Natural killer cell (primary cell): ENCODE data around the gene CDC14A. TPM values are rescaled to one million over a fixed set of nuclear protein-coding genes. Genes with fewer than 3 reads are reported as not detected.

Experiments
- ATAC-seq, 3 donors: fragments of 150-1000 bp in 2 of 3; fragments of 200-7000 bp in 1 of 3; cut with Tn5 transposase; 1 replicate in 1 of 3; 2 replicates in 2 of 3; pipeline ENCODE4 v1.10.0; 2021; ENCODE audit warnings: mild to moderate bottlenecking in 2 of 3, moderate library complexity in 2 of 3
- DNase-seq, 2 donors: peaks; one replicate each; pipeline versions ENCODE4 v3.0.0 to v3.0.0-alpha.2; 2013 to 2021; ENCODE audit warnings: mixed read lengths in 1 of 2
- H3K27ac ChIP-seq: one replicate; pipeline ENCODE4 v1.5.1; 2013; ENCODE audit warnings: mild to moderate bottlenecking, low read length
- H3K27me3 ChIP-seq: one replicate; pipeline ENCODE4 v1.6.1; 2013; ENCODE audit warnings: low read length; ENCODE audit not compliant: control insufficient read depth, insufficient read depth
- H3K36me3 ChIP-seq: one replicate; pipeline ENCODE4 v1.6.1; 2013; ENCODE audit warnings: low read length; ENCODE audit not compliant: control insufficient read depth, insufficient read depth
- H3K4me1 ChIP-seq: one replicate; pipeline ENCODE4 v1.6.1; 2013; ENCODE audit warnings: low read length; ENCODE audit not compliant: control insufficient read depth, insufficient read depth
- H3K4me3 ChIP-seq: one replicate; pipeline ENCODE4 v1.5.1; 2013; ENCODE audit warnings: low read length
- H3K9me3 ChIP-seq: one replicate; pipeline ENCODE4 v1.6.1; 2013; ENCODE audit warnings: low read length; ENCODE audit not compliant: control insufficient read depth, insufficient read depth
- H3K27ac Mint-ChIP-seq, 2 donors: one replicate each; pipeline ENCODE4 v1.8.0; 2022; ENCODE audit warnings: mild to moderate bottlenecking in 2 of 2, mixed read lengths in 2 of 2, moderate library complexity in 1 of 2
- H3K27me3 Mint-ChIP-seq, 2 donors: one replicate each; pipeline ENCODE4 v1.8.0; 2022; ENCODE audit warnings: low read depth in 2 of 2, mixed read lengths in 2 of 2
- H3K36me3 Mint-ChIP-seq: one replicate; pipeline ENCODE4 v1.8.0; 2022; ENCODE audit warnings: mixed read lengths
- H3K4me1 Mint-ChIP-seq, 2 donors: one replicate each; pipeline ENCODE4 v1.8.0; 2022; ENCODE audit warnings: mixed read lengths in 2 of 2
- H3K4me3 Mint-ChIP-seq: one replicate; pipeline ENCODE4 v1.8.0; 2022; ENCODE audit warnings: mild to moderate bottlenecking, moderate library complexity, mixed read lengths
- H3K9me3 Mint-ChIP-seq, 2 donors: one replicate each; pipeline ENCODE4 v1.8.0; 2022; ENCODE audit warnings: mixed read lengths in 2 of 2
- WGBS: methylation state at CpG from one replicate; pipeline ENCODE4 v1.1.7; 2013; ENCODE audit warnings: missing lambda C conversion rate; ENCODE audit not compliant: insufficient coverage; 5-methylcytosine and 5-hydroxymethylcytosine counted together
- intact Hi-C: fragments of 100-400 bp; cut with micrococcal nuclease; formaldehyde crosslinking; loops from one replicate; pipeline ENCODE4 v1.14.2; 2022
- total RNA-seq, 4 donors: library from RNA; stranded (reverse); fragments of 120-200 nt in 1 of 4; gene quantifications; one replicate each; pipeline versions ENCODE4 v1.2.3 to v1.2.4, GENCODE V29; 2013 to 2022
- TF ChIP-seq, protein P1 (sequence below): fragments of 200-600 bp; IDR thresholded peaks from one replicate; pipeline ENCODE4 v1.8.0; 2022; ENCODE audit warnings: antibody characterized with exemption

Gene CDC14A
- total RNA-seq, 3 donors from 2014 or later (not counting 1 experiment from before 2014, with no cell fraction given), result 59.6 to 63.8 (median 60.1) TPM

- H3K4me1 Mint-ChIP-seq, result peaks cover 6 to 15% of the 10 kb centered on the region in 2 donors
- ATAC-seq, result no peak
Observed at GRCh38 chr1:100476735-100477290, 124.5 kb downstream of the CDC14A start.

DNA sequence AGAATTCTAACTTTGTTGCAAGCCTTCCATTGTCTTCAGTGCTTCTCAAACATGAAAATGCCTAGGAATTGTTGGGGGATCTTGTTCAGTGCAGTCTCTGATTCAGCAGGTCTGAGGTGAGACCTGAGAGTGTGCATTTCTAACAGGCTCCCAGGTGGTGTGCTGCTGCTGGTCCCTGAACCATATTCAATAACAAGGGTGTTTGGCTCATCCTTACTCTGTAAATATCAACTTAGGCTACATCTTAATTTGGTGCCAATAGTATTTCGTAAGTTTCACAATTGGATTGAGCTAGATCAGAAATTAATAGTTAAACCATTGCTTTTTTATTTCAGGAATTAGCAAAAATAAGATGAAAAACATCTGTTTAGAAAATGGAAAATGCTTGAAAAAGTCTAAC is 126.5 kb downstream of the CDC14A start:
- no peak for DNase-seq
- Mint-ChIP-seq H3K27ac (no peak overlapping the region), H3K4me1 (peaks cover 6 to 13% of the 10 kb centered on the region in 2 donors), H3K9me3 (no peaks in the 10 kb centered on the region), H3K36me3 (no peaks in the 10 kb centered on the region), H3K4me3 (no peak overlapping the region), H3K27me3 (no peaks in the 10 kb centered on the region)
- no peak overlapping the region for H3K4me3 ChIP-seq
- no peaks in the 10 kb centered on the region for H3K27me3 ChIP-seq
- TF ChIP-seq, protein P1, sequence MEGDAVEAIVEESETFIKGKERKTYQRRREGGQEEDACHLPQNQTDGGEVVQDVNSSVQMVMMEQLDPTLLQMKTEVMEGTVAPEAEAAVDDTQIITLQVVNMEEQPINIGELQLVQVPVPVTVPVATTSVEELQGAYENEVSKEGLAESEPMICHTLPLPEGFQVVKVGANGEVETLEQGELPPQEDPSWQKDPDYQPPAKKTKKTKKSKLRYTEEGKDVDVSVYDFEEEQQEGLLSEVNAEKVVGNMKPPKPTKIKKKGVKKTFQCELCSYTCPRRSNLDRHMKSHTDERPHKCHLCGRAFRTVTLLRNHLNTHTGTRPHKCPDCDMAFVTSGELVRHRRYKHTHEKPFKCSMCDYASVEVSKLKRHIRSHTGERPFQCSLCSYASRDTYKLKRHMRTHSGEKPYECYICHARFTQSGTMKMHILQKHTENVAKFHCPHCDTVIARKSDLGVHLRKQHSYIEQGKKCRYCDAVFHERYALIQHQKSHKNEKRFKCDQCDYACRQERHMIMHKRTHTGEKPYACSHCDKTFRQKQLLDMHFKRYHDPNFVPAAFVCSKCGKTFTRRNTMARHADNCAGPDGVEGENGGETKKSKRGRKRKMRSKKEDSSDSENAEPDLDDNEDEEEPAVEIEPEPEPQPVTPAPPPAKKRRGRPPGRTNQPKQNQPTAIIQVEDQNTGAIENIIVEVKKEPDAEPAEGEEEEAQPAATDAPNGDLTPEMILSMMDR, result no peak
- H3K36me3 ChIP-seq, result peaks cover 28% of the 10 kb centered on the region
- intact Hi-C loops, result no loop called here
- ATAC-seq, result no peak
- H3K9me3 ChIP-seq, result no peaks in the 10 kb centered on the region
- H3K4me1 ChIP-seq, result no peaks in the 10 kb centered on the region
- no peak overlapping the region for H3K27ac ChIP-seq
- WGBS, result 100% methylated on average over 1 of the region's 1 CpG

More at GRCh38 chr1:100476735-100477290, 124.5 kb downstream of the CDC14A start:
- Mint-ChIP-seq H3K36me3 (no peaks in the 10 kb centered on the region), H3K9me3 (no peaks in the 10 kb centered on the region), H3K27me3 (no peaks in the 10 kb centered on the region), H3K27ac (no peak overlapping the region), H3K4me3 (no peak overlapping the region)
- DNase-seq, result no peak
- peaks cover 34% of the 10 kb centered on the region for H3K36me3 ChIP-seq
- TF ChIP-seq, protein P1, result no peak
- no peaks in the 10 kb centered on the region for H3K27me3 ChIP-seq
- intact Hi-C loops, result no loop called here
- H3K4me1 ChIP-seq, result no peaks in the 10 kb centered on the region
- 90% methylated on average over 3 of the region's 4 CpGs for WGBS
- H3K9me3 ChIP-seq, result no peaks in the 10 kb centered on the region
- no peak overlapping the region for H3K27ac ChIP-seq
- H3K4me3 ChIP-seq, result no peak overlapping the region

DNA sequence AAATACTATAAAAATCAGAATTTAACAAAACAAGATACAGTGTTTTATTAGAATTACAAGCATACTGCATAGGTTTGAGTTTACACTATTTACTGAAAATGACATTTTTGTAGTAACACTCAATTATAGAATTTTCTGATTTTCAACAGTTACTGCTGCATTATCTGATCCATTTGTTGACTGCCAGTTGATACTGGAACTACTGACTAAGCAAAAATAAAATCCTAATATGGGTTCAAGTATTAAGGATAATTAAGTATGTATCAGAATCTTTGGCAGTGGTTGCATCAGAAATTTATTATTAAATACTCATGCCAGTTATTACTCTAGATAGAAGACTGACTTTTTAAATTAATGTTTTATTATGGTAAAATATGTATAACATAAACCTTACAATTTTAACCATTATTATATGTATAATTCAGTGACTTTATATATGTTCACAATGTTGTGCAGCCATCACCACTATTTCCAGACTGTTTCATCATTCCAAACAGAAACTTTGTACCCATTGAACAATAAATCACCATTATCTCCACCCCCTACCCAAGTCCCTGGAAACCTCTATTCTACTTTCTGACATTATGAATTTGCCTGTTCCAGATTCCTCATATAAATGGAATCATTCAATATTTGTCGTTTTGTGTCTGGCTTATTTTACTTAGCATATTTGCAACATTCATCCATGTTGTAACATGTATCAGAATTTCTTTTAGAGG is 127.5 kb downstream of the CDC14A start:
- H3K4me3 Mint-ChIP-seq, result no peak overlapping the region
- Histone ChIP-seq H3K4me3 (no peak overlapping the region), H3K4me1 (no peaks in the 10 kb centered on the region), H3K27ac (no peak overlapping the region), H3K27me3 (no peaks in the 10 kb centered on the region), H3K36me3 (peaks cover 33% of the 10 kb centered on the region), H3K9me3 (no peaks in the 10 kb centered on the region)
- peaks cover 6 to 10% of the 10 kb centered on the region in 2 donors for H3K4me1 Mint-ChIP-seq
- no peaks in the 10 kb centered on the region for H3K36me3 Mint-ChIP-seq
- ATAC-seq (no peak), DNase-seq (no peak)
- intact Hi-C loops, result no loop called here
- TF ChIP-seq, protein P1, result no peak
- no CpG with 5 or more reads among the region's 1 CpG for WGBS
- H3K27me3 Mint-ChIP-seq, result no peaks in the 10 kb centered on the region
- no peak overlapping the region for H3K27ac Mint-ChIP-seq
- H3K9me3 Mint-ChIP-seq, result no peaks in the 10 kb centered on the region
